IPS-20b (cell line): ENCODE measurements around the gene ABCB9.

ENCODE experiments used
- H3K27ac ChIP-seq: one replicate; pipeline ENCODE4 v1.5.1; 2013; ENCODE audit warnings: low read length
- H3K27me3 ChIP-seq: 2 replicates; pipeline ENCODE4 v1.6.1; 2013; ENCODE audit warnings: mild to moderate bottlenecking, low read length, inconsistent platforms; ENCODE audit not compliant: insufficient read depth
- H3K36me3 ChIP-seq: 2 replicates; pipeline ENCODE4 v1.6.1; 2013; ENCODE audit warnings: low read depth, mild to moderate bottlenecking, inconsistent platforms, low read length, moderate library complexity; ENCODE audit not compliant: insufficient read depth
- H3K4me1 ChIP-seq: 2 replicates; pipeline ENCODE4 v1.6.1; 2013; ENCODE audit warnings: mild to moderate bottlenecking, control low read depth, inconsistent platforms, low read length, moderate library complexity; ENCODE audit not compliant: insufficient read depth
- H3K4me3 ChIP-seq: 2 replicates; pipeline ENCODE4 v1.5.1; 2013; ENCODE audit warnings: mild to moderate bottlenecking, low read length, inconsistent platforms
- H3K9ac ChIP-seq: 2 replicates; pipeline ENCODE4 v1.6.1; 2013; ENCODE audit warnings: low read depth, mild to moderate bottlenecking, inconsistent platforms, low read length, moderate library complexity
- H3K9me3 ChIP-seq: 2 replicates; pipeline ENCODE4 v1.6.1; 2013; ENCODE audit warnings: mild to moderate bottlenecking, low read depth, low read length, inconsistent platforms; ENCODE audit not compliant: insufficient read depth

Gene ABCB9

DNA sequence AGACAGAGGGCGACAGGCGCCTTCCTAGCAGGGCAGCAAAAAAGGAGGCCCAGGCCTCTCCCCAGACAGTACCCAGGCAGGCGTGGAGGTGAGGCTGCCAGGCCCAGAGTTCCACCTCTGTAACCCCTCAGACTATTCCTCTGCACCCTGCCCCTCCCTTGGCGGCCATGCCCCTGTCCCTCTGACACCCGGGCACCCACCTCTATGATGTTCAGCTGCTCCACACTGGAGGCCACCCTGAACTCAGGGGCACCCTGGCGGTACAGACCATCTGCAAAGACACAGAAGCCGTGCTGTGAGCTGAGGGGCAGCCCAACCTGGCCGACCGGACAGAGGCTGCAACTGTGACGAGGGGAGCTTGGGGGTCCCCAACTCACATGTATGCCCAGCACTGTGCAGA is 34.3 kb upstream of the ABCB9 start:
- H3K9me3 ChIP-seq = no peaks in the 10 kb centered on the region
- no peak overlapping the region for H3K9ac ChIP-seq

GRCh38 chr12:122999986-123000420 is 33.7 kb upstream of the ABCB9 start:
- Histone ChIP-seq H3K9me3 (no peaks in the 10 kb centered on the region), H3K4me1 (no peaks in the 10 kb centered on the region), H3K27ac (no peak overlapping the region), H3K27me3 (no peaks in the 10 kb centered on the region), H3K4me3 (no peak overlapping the region), H3K9ac (no peak overlapping the region), H3K36me3 (no peaks in the 10 kb centered on the region)

More for the DNA sequence above, 34.3 kb upstream of the ABCB9 start:
- Histone ChIP-seq H3K27me3 (no peaks in the 10 kb centered on the region), H3K27ac (no peak overlapping the region), H3K36me3 (no peaks in the 10 kb centered on the region), H3K4me1 (no peaks in the 10 kb centered on the region), H3K4me3 (no peak overlapping the region)

- no peak overlapping the region for H3K27ac ChIP-seq
- no peaks in the 10 kb centered on the region for H3K9me3 ChIP-seq
- H3K36me3 ChIP-seq = no peaks in the 10 kb centered on the region
- no peak overlapping the region for H3K4me3 ChIP-seq
- H3K4me1 ChIP-seq = no peaks in the 10 kb centered on the region
- no peak overlapping the region for H3K9ac ChIP-seq
- H3K27me3 ChIP-seq = no peaks in the 10 kb centered on the region
Observed at GRCh38 chr12:122999196-122999946, 33.1 kb upstream of the ABCB9 start.

DNA sequence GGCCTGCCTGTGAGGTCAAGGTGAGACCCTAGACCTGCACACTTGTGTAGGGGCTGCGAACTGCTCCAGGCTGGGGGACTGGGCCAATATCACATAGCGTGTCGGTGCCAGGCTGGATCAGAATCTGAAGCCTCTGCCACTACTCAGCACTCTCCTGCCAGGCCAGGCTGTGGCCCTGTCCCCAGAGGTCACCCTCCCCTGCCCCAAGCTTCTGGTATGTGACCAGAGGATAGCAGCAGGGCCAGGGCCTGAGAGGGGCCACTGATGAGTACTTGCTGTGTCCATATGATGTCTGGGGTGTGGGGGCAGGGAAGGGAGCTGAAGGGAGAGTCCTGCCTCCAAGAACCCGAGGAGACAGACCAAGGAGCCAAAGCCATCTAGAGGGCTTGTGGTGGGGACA is 32.1 kb upstream of the ABCB9 start:
- H3K9me3 ChIP-seq = no peaks in the 10 kb centered on the region
- no peak overlapping the region for H3K9ac ChIP-seq
- no peaks in the 10 kb centered on the region for H3K27me3 ChIP-seq
- no peaks in the 10 kb centered on the region for H3K4me1 ChIP-seq
- H3K27ac ChIP-seq = no peak overlapping the region
- no peaks in the 10 kb centered on the region for H3K36me3 ChIP-seq
- no peak overlapping the region for H3K4me3 ChIP-seq

DNA sequence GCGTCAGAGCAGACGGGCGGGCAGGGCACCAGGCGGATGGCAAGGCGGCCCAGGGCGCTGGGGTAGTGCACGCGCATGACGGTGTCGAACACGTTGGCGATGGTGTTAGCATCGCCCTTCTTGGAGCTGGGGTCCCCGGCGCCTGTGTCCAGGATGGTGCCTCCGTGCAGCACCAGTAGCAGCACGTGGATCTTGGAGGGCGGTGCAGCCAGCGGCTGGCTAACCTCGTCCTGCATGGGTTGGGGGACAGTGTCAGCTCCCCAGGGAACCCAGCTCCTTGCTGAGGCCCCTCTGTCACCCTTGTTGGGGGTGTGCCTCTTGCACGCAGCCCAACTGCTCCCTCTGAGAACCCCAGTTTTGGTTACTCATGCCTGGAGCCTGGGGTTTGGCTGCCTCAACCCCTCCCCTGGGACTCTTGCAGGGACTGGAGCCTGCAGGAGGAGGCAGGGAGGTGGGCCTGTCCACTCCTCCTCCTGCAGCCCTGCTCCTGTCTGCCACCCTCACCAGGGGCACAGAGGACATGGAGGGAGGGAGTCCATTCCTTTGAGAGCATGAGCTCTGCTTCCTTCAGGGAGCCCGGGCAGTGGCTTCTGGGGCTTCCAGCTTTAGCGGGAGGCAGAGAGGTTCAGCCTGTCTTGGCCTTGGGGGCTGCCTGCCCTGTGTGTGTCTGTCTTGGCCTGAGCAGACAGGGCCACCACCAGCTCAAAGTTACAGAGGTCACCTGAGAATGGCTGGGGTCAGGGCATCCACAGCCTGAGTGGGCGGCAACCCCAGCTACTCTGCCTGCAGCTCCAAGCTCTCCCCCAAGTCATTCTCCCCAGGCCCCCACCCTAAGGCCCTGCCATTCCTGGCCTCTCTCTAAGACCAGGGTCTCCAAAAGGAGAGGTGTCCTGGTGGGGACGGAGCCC is 31.3 kb upstream of the ABCB9 start:
- H3K27ac ChIP-seq = no peak overlapping the region
- no peak overlapping the region for H3K4me3 ChIP-seq
- H3K9ac ChIP-seq = no peak overlapping the region
- H3K4me1 ChIP-seq = no peaks in the 10 kb centered on the region
- no peaks in the 10 kb centered on the region for H3K36me3 ChIP-seq
- H3K27me3 ChIP-seq = no peaks in the 10 kb centered on the region
- no peaks in the 10 kb centered on the region for H3K9me3 ChIP-seq

GRCh38 chr12:122996621-122997342 is 30.5 kb upstream of the ABCB9 start:
- Histone ChIP-seq H3K4me3 (no peak overlapping the region), H3K36me3 (no peaks in the 10 kb centered on the region), H3K27ac (no peak overlapping the region), H3K9ac (no peak overlapping the region; the same call in 1 of the 2 replicates), H3K27me3 (no peaks in the 10 kb centered on the region), H3K9me3 (no peaks in the 10 kb centered on the region), H3K4me1 (no peaks in the 10 kb centered on the region)

- Histone ChIP-seq H3K36me3 (no peaks in the 10 kb centered on the region), H3K9ac (no peak overlapping the region), H3K27ac (no peak overlapping the region), H3K4me1 (no peaks in the 10 kb centered on the region), H3K9me3 (no peaks in the 10 kb centered on the region), H3K27me3 (no peaks in the 10 kb centered on the region), H3K4me3 (no peak overlapping the region)
Observed at GRCh38 chr12:122996188-122996601, 29.9 kb upstream of the ABCB9 start.

DNA sequence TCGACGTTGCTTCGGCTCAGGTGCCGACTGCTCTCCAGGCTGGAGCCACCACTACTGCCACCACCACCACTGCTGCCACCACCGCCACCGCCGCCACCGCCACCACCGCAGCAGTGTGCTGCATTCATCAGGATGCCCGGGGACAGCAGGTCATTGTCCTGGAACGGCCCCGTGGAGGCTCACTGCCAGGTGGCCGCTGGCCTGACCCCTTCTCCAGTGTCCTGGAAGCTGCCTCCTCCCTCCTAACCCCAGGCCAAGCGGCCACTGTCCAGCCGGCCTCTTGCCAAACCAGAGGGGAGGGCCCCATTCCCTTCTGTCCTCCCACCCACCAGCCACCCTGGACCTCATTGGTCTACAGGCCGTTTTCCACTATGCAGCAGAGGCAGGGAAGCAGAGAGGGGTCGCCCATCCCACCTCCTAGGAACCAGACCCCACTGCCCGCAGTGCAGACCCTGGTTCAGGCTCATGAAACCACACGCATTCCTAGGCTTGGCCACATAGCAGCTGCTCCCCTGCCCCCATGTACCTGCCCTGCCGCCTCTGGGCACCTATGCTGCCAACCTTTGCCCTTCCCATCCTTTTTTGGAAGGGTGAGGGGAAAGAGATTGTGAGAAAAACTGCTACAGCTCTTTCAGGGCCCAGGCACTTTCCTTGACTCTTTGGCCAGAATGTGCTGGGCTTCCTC is 29.4 kb upstream of the ABCB9 start:
- no peak overlapping the region for H3K4me3 ChIP-seq
- no peaks in the 10 kb centered on the region for H3K4me1 ChIP-seq
- no peak overlapping the region for H3K9ac ChIP-seq
- H3K36me3 ChIP-seq = no peaks in the 10 kb centered on the region
- no peak overlapping the region for H3K27ac ChIP-seq
- H3K27me3 ChIP-seq = no peaks in the 10 kb centered on the region
- H3K9me3 ChIP-seq = no peaks in the 10 kb centered on the region

GRCh38 chr12:122994781-122995502 is 28.7 kb upstream of the ABCB9 start:
- no peak overlapping the region for H3K4me3 ChIP-seq
- no peaks in the 10 kb centered on the region for H3K9me3 ChIP-seq
- H3K27ac ChIP-seq = no peak overlapping the region
- no peaks in the 10 kb centered on the region for H3K27me3 ChIP-seq
- no peak overlapping the region for H3K9ac ChIP-seq
- no peaks in the 10 kb centered on the region for H3K36me3 ChIP-seq
- no peaks in the 10 kb centered on the region for H3K4me1 ChIP-seq

DNA sequence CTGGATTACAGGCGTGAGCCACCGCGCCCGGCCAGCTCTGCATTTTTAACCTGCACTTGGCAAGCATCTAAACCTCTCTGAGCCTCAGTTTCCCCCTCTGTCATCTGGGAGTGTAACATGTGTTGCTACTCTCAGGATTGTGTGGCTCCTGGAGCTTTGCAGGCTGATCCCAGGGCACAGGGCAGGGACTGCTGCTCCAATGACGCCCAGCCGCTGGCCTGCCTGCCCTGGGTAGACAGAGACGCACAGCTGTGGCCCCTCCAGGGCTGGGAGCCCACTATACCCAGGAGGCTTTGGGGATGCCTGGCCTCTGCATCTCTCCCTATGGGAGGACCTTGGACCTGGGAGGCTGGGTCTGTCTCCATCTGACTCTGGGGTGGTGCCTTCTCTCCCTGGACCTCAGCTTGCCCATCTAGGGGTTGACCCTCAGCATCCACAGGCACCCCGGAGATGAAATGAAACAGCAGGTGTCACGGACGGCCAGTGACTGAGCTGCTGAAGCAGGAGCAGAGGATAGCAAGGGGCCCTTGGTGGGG is 27.9 kb upstream of the ABCB9 start:
- Histone ChIP-seq H3K27ac (no peak overlapping the region), H3K4me3 (no peak overlapping the region), H3K36me3 (no peaks in the 10 kb centered on the region), H3K4me1 (no peaks in the 10 kb centered on the region), H3K27me3 (no peaks in the 10 kb centered on the region), H3K9ac (no peak overlapping the region), H3K9me3 (no peaks in the 10 kb centered on the region)
